ENCODE results near the gene DRC1. TPM values are rescaled to one million over a fixed set of nuclear protein-coding genes. Genes with fewer than 3 reads are reported as not detected.

DRC1 gene
- total RNA-seq, 8 experiments from 2014 or later: 0.43 to 37.1 (median 0.58) TPM; not detected in 3

- WGBS, 10 experiments: 55 to 100% (median 100%) methylated on average over 1 to 3 of the region's 4 CpGs; no CpG with 5 or more reads in 7 of the 10 experiments
- Histone ChIP-seq H3K27ac (no peak overlapping the region), H3K4me3 (no peak overlapping the region), H3K4me1 (replicated peaks in 1 of 2) (peaks cover 19 to 42% of the 10 kb centered on the region in 2 donors)
- no peak for ATAC-seq (replicated peaks in 6 of 8)
- in situ Hi-C loops (cut with MboI; ENCODE audit: low pct_unique_long_range_greater_than_20kb in 2 of 9, low sequenced_read_pairs in 9 of 9, unreplicated experiment in 9 of 9): loop anchor here in 1 of 9 experiments (5.0 kb wide), 1 partner anchor 76 kb away; no protein-coding TSS in a partner anchor
Observed at GRCh38 chr2:26506279-26506678, 104.6 kb downstream of the DRC1 start.

Other genes with a start within 250 kb of the DRC1 start
- gene GAREM2, start 228.8 kb upstream of the DRC1 start, total RNA-seq: 10 to 100 TPM in 2 of 8 experiments, 1 to 10 TPM in 6; 1.0 to 17.1 (median 5.0) TPM
- 100 to 1,000 TPM in 4 of 8 experiments, 10 to 100 TPM in 4; 75.1 to 152 (median 113) TPM for gene HADHA, start 157.3 kb upstream of the DRC1 start, total RNA-seq
- gene HADHB, start 157.0 kb upstream of the DRC1 start, total RNA-seq: 100 to 1,000 TPM in 4 of 8 experiments, 10 to 100 TPM in 4; 29.2 to 144 (median 71.6) TPM
- gene SELENOI, start 55.8 kb upstream of the DRC1 start, total RNA-seq: 10 to 100 TPM; 15.7 to 35.8 (median 24.8) TPM
- gene ADGRF3, start 55.1 kb upstream of the DRC1 start, total RNA-seq: 1 to 10 TPM in 5 of 8 experiments, under 1 TPM in 3; 0.36 to 2.4 (median 1.4) TPM
- under 1 TPM in 7 of 8 experiments, not detected in 1; 0.05 to 0.61 (median 0.31) TPM for gene OTOF, start 76.2 kb downstream of the DRC1 start, total RNA-seq
- under 1 TPM in 2 of 8 experiments, not detected in 6; 0.50 to 1.00 TPM for gene CIB4, start 239.4 kb downstream of the DRC1 start, total RNA-seq